ENCODE data around the gene KRTAP9-2. TPM values are rescaled to one million over a fixed set of nuclear protein-coding genes. Genes with fewer than 3 reads are reported as not detected.
"Not testable (repeated sequence)": the region's sequence is repeated elsewhere in the genome, so short reads cannot be mapped to it uniquely, and the experiment has no call there.

KRTAP9-2 gene
- total and polyA plus RNA-seq, 8 donors, result not detected

GRCh38 chr17:41249637-41250240 lies 23.3 kb downstream of the KRTAP9-2 start, which contains the start of gene KRTAP9-4:
KRTAP9-4 (plus strand) TSS chr17:41249687; CDS start chr17:41249721, 34 bp downstream.
- DNase-seq, result peak in 1 of 6 donors; percentile 15
- H3K4me3 ChIP-seq; H3K27me3 ChIP-seq; H3K36me3 ChIP-seq; FAIRE-seq; H3K9me3 ChIP-seq; ATAC-seq; intact Hi-C loops (cut with DNase I); H3K27ac ChIP-seq; H3K4me1 ChIP-seq: not testable (repeated sequence)
- 44 to 61% methylated on average over 1 to 2 of the region's 2 CpGs for WGBS, 2 donors

GRCh38 chr17:41251261-41251660 lies 24.8 kb downstream of the KRTAP9-2 start:
- no peaks in the 10 kb centered on the region for H3K36me3 ChIP-seq
- no peak for DNase-seq
- intact Hi-C loops (cut with DNase I), result no loop called here
- H3K4me1 ChIP-seq, result no peaks in the 10 kb centered on the region
- no peak for TF ChIP-seq CTCF (IDR thresholded peaks at IDR 0.05)
- WGBS, 2 donors, result 78 to 82% methylated on average over 1 of the region's 1 CpG
- no peak for ATAC-seq
- no peak overlapping the region for H3K4me3 ChIP-seq
- no peak overlapping the region for H3K27ac ChIP-seq
- no peak for FAIRE-seq
- H3K9me3 ChIP-seq, result no peaks in the 10 kb centered on the region
- H3K27me3 ChIP-seq, result no peaks in the 10 kb centered on the region

GRCh38 chr17:41254861-41255260 lies 28.4 kb downstream of the KRTAP9-2 start:
- no peak overlapping the region for H3K4me3 ChIP-seq
- no peak for TF ChIP-seq CTCF (IDR thresholded peaks at IDR 0.05)
- H3K27me3 ChIP-seq, result no peaks in the 10 kb centered on the region
- 0 to 52% methylated on average over 1 of the region's 1 CpG for WGBS, 2 donors
- H3K9me3 ChIP-seq, result no peaks in the 10 kb centered on the region
- intact Hi-C loops (cut with DNase I), result no loop called here
- FAIRE-seq (no peak), ATAC-seq (no peak), DNase-seq (no peak)
- no peaks in the 10 kb centered on the region for H3K36me3 ChIP-seq
- H3K4me1 ChIP-seq, result no peaks in the 10 kb centered on the region
- H3K27ac ChIP-seq, result no peak overlapping the region

GRCh38 chr17:41255381-41256290 lies 29.2 kb downstream of the KRTAP9-2 start, which contains the start of gene KRTAP9-9:
KRTAP9-9 (plus strand) TSS chr17:41255384.
- DNase-seq, result peak in 1 of 6 donors; percentile 18
- H3K27me3 ChIP-seq; intact Hi-C loops (cut with DNase I); H3K4me1 ChIP-seq; ATAC-seq; FAIRE-seq; H3K36me3 ChIP-seq; H3K9me3 ChIP-seq; H3K27ac ChIP-seq; H3K4me3 ChIP-seq: not testable (repeated sequence)
- WGBS, 2 donors, result 52 to 53% methylated on average over 5 of the region's 5 CpGs

GRCh38 chr17:41256291-41256685 lies 29.8 kb downstream of the KRTAP9-2 start:
- Histone ChIP-seq H3K4me3 (no peak overlapping the region), H3K36me3 (no peaks in the 10 kb centered on the region), H3K27ac (no peak overlapping the region), H3K9me3 (no peaks in the 10 kb centered on the region), H3K27me3 (no peaks in the 10 kb centered on the region), H3K4me1 (no peaks in the 10 kb centered on the region)
- ATAC-seq, result no peak
- intact Hi-C loops (cut with DNase I), result no loop called here
- no peak for DNase-seq
- no peak for TF ChIP-seq CTCF (IDR thresholded peaks at IDR 0.05)
- no peak for FAIRE-seq
- WGBS, 2 donors, result 87% methylated on average over 1 of the region's 1 CpG
